ENCODE measurements around the gene PMS1.

The PMS1 gene

GRCh38 chr2:189848276-189848675 is 64.0 kb downstream of the PMS1 start:
- Histone ChIP-seq H3K4me1 (no peaks in the 10 kb centered on the region; a peak in 2 of 20 replicates), H3K9ac (no peak overlapping the region), H4K20me1 (no peaks in the 10 kb centered on the region), H3K27ac (no peak overlapping the region), H3K27me3 (no peaks in the 10 kb centered on the region), H3K4me3 (no peak overlapping the region), H3K4me2 (no peak overlapping the region), H3K36me3 (peaks cover 43 to 92% (median 76%) of the 10 kb centered on the region in 11 experiments), H3K9me3 (replicated peaks in 1 of 11) (no peaks in the 10 kb centered on the region)
- TF ChIP-seq Cebpa-rat (IDR thresholded peaks at IDR 0.05) = no peak

DNA sequence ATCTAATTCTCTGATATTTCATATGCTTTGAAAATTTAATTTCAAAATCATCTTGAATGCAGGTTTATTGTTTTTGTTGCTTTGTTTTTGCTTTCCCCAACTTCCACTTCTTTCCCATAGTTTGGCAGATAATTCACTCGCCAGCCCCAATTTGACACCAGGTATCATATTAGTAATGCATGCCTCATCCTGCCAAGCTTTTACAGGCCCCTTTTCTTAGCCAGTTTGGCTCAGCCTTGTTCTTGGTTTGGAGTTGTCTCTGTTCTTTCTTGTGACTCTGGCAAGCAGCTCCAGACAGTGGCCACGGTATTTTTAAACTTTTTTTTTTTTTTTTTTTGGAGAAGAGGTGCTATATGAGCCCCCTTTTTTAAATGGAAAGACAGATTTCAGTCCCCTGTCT is 65.3 kb downstream of the PMS1 start:
- Histone ChIP-seq H3K9ac (no peak overlapping the region), H3K4me2 (no peak overlapping the region), H3K27ac (no peak overlapping the region), H3K27me3 (no peaks in the 10 kb centered on the region), H3K36me3 (peaks cover 50 to 90% (median 72%) of the 10 kb centered on the region in 11 experiments), H4K20me1 (no peaks in the 10 kb centered on the region), H3K4me1 (peaks cover 0 to 2% (median 0%) of the 10 kb centered on the region in 10 experiments; a peak in 3 of 20 replicates), H3K9me3 (replicated peaks in 1 of 11) (no peaks in the 10 kb centered on the region), H3K4me3 (no peak overlapping the region)
- no peak for TF ChIP-seq Cebpa-rat (IDR thresholded peaks at IDR 0.05)

DNA sequence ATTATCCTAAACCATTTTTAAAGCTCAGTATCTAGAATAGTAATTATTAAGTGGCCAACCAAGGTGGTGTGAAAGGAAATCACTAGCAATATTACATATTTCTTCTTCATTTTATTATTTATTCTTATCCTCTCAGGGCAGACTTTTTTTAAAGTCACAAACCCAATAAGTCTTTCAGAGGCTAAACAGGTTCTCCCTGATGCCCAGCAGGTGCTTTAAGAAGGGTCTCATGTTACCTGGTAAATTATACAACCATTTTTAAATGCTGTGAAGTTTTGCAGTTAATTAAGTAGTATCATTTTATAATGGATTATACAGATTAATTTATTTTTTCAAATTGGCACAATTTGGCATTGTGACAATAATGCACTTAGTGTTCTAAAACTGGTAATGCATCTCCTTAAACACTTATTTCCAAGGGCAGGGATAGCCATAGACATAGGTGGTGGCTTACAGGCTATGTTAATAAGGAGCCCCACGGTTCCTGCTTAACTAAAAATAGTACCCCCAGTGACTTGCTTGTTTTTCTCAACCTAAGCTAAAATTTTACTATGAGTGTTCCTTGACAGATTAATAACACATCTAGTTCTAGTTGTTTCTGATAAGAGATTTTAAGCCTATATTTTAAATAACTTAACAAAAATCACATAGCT is 67.0 kb downstream of the PMS1 start:
- H3K9me3 ChIP-seq (replicated peaks in 1 of 11) = no peaks in the 10 kb centered on the region
- no peaks in the 10 kb centered on the region for H3K27me3 ChIP-seq
- H3K9ac ChIP-seq = no peak overlapping the region
- peaks cover 38 to 90% (median 63%) of the 10 kb centered on the region in 11 experiments for H3K36me3 ChIP-seq
- H3K27ac ChIP-seq = no peak overlapping the region
- peaks cover 0 to 9% (median 0%) of the 10 kb centered on the region in 10 experiments; a peak in 3 of 20 replicates for H3K4me1 ChIP-seq
- H3K4me3 ChIP-seq = no peak overlapping the region
- no peak overlapping the region for H3K4me2 ChIP-seq
- TF ChIP-seq Cebpa-rat (IDR thresholded peaks at IDR 0.05) = no peak
- no peaks in the 10 kb centered on the region for H4K20me1 ChIP-seq

DNA sequence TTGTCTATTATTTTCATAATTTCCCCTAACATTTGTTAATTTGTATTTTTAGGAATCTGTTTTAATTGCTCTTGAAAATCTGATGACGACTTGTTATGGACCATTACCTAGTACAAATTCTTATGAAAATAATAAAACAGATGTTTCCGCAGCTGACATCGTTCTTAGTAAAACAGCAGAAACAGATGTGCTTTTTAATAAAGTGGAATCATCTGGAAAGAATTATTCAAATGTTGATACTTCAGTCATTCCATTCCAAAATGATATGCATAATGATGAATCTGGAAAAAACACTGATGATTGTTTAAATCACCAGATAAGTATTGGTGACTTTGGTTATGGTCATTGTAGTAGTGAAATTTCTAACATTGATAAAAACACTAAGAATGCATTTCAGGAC is 69.9 kb downstream of the PMS1 start:
- Histone ChIP-seq H3K4me2 (no peak overlapping the region), H3K4me3 (no peak overlapping the region), H3K27ac (no peak overlapping the region), H3K9me3 (replicated peaks in 1 of 11) (no peaks in the 10 kb centered on the region), H3K36me3 (peaks cover 15 to 75% (median 44%) of the 10 kb centered on the region in 11 experiments; a peak in 21 of 22 replicates), H3K9ac (no peak overlapping the region), H3K4me1 (peaks cover 0 to 9% (median 0%) of the 10 kb centered on the region in 10 experiments; a peak in 3 of 20 replicates), H4K20me1 (no peaks in the 10 kb centered on the region), H3K27me3 (no peaks in the 10 kb centered on the region)
- no peak for TF ChIP-seq Cebpa-rat (IDR thresholded peaks at IDR 0.05)

- no peaks in the 10 kb centered on the region for H3K9me3 ChIP-seq (replicated peaks in 1 of 11)
- no peak overlapping the region for H3K9ac ChIP-seq
- TF ChIP-seq Cebpa-rat (IDR thresholded peaks at IDR 0.05) = no peak
- H3K27me3 ChIP-seq = no peaks in the 10 kb centered on the region
- H3K4me3 ChIP-seq = no peak overlapping the region
- H4K20me1 ChIP-seq = no peaks in the 10 kb centered on the region
- H3K27ac ChIP-seq = no peak overlapping the region
- peaks cover 0 to 9% (median 0%) of the 10 kb centered on the region in 10 experiments; a peak in 3 of 20 replicates for H3K4me1 ChIP-seq
- H3K36me3 ChIP-seq = peaks cover 15 to 75% (median 45%) of the 10 kb centered on the region in 11 experiments; a peak in 21 of 22 replicates
- H3K4me2 ChIP-seq = no peak overlapping the region
These were observed 70.7 kb downstream of the PMS1 start for GRCh38 chr2:189854940-189855339.

GRCh38 chr2:189858291-189858690 is 74.0 kb downstream of the PMS1 start:
- H3K36me3 ChIP-seq = peaks cover 26 to 80% (median 51%) of the 10 kb centered on the region in 11 experiments
- H3K4me3 ChIP-seq = no peak overlapping the region
- no peak for TF ChIP-seq Cebpa-rat (IDR thresholded peaks at IDR 0.05)
- no peaks in the 10 kb centered on the region for H3K27me3 ChIP-seq
- no peak overlapping the region for H3K27ac ChIP-seq
- peaks cover 20 to 27% (median 23%) of the 10 kb centered on the region in 11 experiments for H3K9me3 ChIP-seq (replicated peaks in 1 of 11)
- H3K4me2 ChIP-seq = no peak overlapping the region
- H4K20me1 ChIP-seq = no peaks in the 10 kb centered on the region
- H3K4me1 ChIP-seq = peaks cover 0 to 9% (median 0%) of the 10 kb centered on the region in 10 experiments; a peak in 1 of 20 replicates
- H3K9ac ChIP-seq = no peak overlapping the region

- TF ChIP-seq Cebpa-rat (IDR thresholded peaks at IDR 0.05) = no peak
These were observed 75.9 kb downstream of the PMS1 start for GRCh38 chr2:189860161-189860560.

DNA sequence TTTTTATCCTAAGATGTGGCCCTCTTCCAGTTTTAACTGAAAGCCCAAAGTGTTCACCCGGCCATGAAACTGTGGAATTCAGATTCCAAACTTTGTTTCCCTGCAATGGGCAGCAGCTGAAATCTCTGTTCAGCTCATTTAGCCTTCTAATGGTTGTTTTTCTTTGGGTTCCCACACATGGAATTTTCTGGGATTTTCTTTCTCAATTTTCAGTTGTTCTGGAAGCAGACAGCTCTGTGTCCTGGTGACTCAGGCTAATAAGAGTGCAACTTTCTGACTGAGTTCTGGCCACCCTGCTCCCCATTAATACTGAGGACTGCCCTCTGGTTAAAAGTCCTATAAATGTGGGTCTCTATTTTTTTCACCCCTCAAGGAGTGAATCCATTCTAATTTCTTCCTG is 78.5 kb downstream of the PMS1 start:
- Histone ChIP-seq H3K4me2 (no peak overlapping the region), H3K4me3 (no peak overlapping the region), H3K27ac (no peak overlapping the region), H3K9ac (no peak overlapping the region), H3K27me3 (no peaks in the 10 kb centered on the region), H3K9me3 (replicated peaks in 1 of 11) (peaks cover 22 to 33% (median 24%) of the 10 kb centered on the region in 11 experiments), H3K4me1 (peaks cover 9 to 37% (median 21%) of the 10 kb centered on the region in 10 experiments; a peak in 19 of 20 replicates), H3K36me3 (peaks cover 20 to 67% (median 37%) of the 10 kb centered on the region in 11 experiments; a peak in 20 of 22 replicates), H4K20me1 (no peaks in the 10 kb centered on the region)
- no peak for TF ChIP-seq Cebpa-rat (IDR thresholded peaks at IDR 0.05)

More at GRCh38 chr2:189860161-189860560, 75.9 kb downstream of the PMS1 start:
- no peaks in the 10 kb centered on the region for H4K20me1 ChIP-seq
- no peak overlapping the region for H3K4me2 ChIP-seq
- H3K4me3 ChIP-seq = no peak overlapping the region
- H3K4me1 ChIP-seq = peaks cover under 1 to 14% (median 4%) of the 10 kb centered on the region in 10 experiments; a peak in 19 of 20 replicates
- no peak overlapping the region for H3K27ac ChIP-seq
- no peak overlapping the region for H3K9ac ChIP-seq
- H3K36me3 ChIP-seq = peaks cover 21 to 73% (median 43%) of the 10 kb centered on the region in 11 experiments
- H3K9me3 ChIP-seq (replicated peaks in 1 of 11) = peaks cover 22 to 33% (median 24%) of the 10 kb centered on the region in 11 experiments
- H3K27me3 ChIP-seq = no peaks in the 10 kb centered on the region

GRCh38 chr2:189865826-189866225 is 81.6 kb downstream of the PMS1 start:
- no peak for TF ChIP-seq Cebpa-rat (IDR thresholded peaks at IDR 0.05)
- Histone ChIP-seq H3K9ac (peak overlapping the region in 5 of 11 experiments; percentile 39 to 67 (median 53); a peak in 7 of 22 replicates), H3K27me3 (no peaks in the 10 kb centered on the region), H3K4me1 (peaks cover 9 to 37% (median 21%) of the 10 kb centered on the region in 10 experiments; a peak in 19 of 20 replicates), H4K20me1 (no peaks in the 10 kb centered on the region), H3K36me3 (peaks cover 18 to 65% (median 35%) of the 10 kb centered on the region in 11 experiments; a peak in 19 of 22 replicates), H3K4me3 (no peak overlapping the region; a peak in 2 of 20 replicates), H3K27ac (peak overlapping the region in 9 of 11 experiments; percentile 31 to 85 (median 80); a peak in 17 of 22 replicates), H3K9me3 (replicated peaks in 1 of 11) (peaks cover 21 to 32% (median 24%) of the 10 kb centered on the region in 11 experiments), H3K4me2 (peak overlapping the region in 9 of 11 experiments; percentile 48 to 88 (median 71); a peak in 15 of 22 replicates)
